CD4-positive, alpha-beta T cell treated with Interleukin-21 for 1 hour (primary cell): ENCODE data around the gene SGIP1.
"Not testable (repeated sequence)": the region's sequence is repeated elsewhere in the genome, so short reads cannot be mapped to it uniquely, and the experiment has no call there.

Experiments used
- DNase-seq: peaks from one replicate; pipeline ENCODE4 v3.0.0-alpha.2; 2020

The SGIP1 gene

DNA sequence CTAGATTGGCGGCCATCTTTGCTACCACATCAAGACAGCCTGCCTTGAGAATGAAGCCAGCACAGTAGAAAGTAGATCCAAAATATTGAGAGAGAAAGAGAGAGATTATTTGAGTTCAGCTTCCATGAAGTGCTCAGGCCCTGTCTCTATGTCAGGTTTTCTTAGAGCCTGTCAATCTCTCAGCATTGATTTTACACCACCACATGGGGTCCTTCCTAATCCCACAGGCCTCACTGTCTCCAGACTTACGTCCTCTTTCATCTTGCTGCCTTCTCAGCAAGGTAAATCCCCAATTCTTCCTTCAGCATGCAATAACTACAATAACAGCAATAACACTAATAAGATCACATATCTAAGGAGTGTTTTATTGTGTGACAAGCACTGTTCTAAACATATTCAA is 239.3 kb downstream of the SGIP1 start:
- DNase-seq, result no peak

- no peak for DNase-seq
These were observed 240.5 kb downstream of the SGIP1 start for GRCh38 chr1:66774438-66774837.

GRCh38 chr1:66775646-66776045 is 241.7 kb downstream of the SGIP1 start:
- DNase-seq, result no peak

- DNase-seq, result no peak
These were observed 243.9 kb downstream of the SGIP1 start for GRCh38 chr1:66777831-66778230.

- DNase-seq, result no peak
These were observed 244.3 kb downstream of the SGIP1 start for GRCh38 chr1:66778266-66778665.

GRCh38 chr1:66778969-66779368 is 245.0 kb downstream of the SGIP1 start:
- DNase-seq, result no peak

- no peak for DNase-seq
These were observed 245.6 kb downstream of the SGIP1 start for GRCh38 chr1:66779475-66780078.

DNA sequence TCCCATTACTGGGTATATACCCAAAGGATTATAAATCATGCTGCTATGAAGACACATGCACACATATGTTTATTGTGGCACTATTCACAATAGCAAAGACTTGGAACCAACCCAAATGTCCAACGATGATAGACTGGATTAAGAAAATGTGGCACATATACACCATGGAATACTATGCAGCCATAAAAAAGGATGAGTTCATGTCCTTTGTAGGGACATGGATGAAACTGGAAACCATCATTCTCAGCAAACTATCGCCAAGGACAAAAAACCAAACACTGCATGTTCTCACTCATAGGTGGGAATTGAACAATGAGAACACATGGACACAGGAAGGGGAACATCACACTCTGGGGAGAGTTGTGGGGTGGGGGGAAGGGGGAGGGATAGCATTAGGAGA is 251.8 kb downstream of the SGIP1 start:
- DNase-seq, result not testable (repeated sequence)

- no peak for DNase-seq
These were observed 253.7 kb downstream of the SGIP1 start for GRCh38 chr1:66787641-66788040.

- peak; percentile 49 for DNase-seq
These were observed 254.4 kb downstream of the SGIP1 start for GRCh38 chr1:66788231-66788939.

- DNase-seq, result no peak
These were observed 258.0 kb downstream of the SGIP1 start for GRCh38 chr1:66791621-66792610.

DNA sequence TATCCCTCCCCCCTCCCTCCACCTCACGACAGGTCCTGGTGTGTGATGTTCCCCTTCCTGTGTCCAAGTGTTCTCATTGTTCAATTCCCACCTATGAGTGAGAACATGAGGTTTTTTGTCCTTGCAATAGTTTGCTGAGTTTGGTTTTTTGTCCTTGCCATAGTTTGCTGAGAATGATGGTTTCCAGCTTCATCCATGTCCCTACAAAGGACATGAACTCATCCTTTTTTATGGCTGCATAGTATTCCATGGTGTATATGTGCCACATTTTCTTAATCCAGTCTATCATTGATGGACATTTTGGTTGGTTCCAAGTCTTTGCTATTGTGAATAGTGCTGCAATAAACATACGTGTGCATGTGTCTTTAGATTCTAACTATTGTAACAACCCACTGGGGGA is 261.9 kb downstream of the SGIP1 start:
- DNase-seq, result not testable (repeated sequence)
